GM23248 (cell line): ENCODE measurements around the gene GBF1. TPM values are rescaled to one million over a fixed set of nuclear protein-coding genes. Genes with fewer than 3 reads are reported as not detected.

Source experiments
- DNase-seq: peaks from one replicate; pipeline ENCODE4 v3.0.0-alpha.2; 2015
- H2AFZ ChIP-seq: fragments of 200-600 bp; sonication (generic); 2 replicates; pipeline ENCODE4 v1.6.1; 2016; ENCODE audit warnings: antibody characterized with exemption
- H3F3A ChIP-seq: fragments of 200-600 bp; sonication (generic); 2 replicates; pipeline ENCODE4 v1.6.1; 2016; ENCODE audit warnings: mild to moderate bottlenecking, antibody characterized with exemption, mixed run types; ENCODE audit not compliant: insufficient read depth
- H3K27ac ChIP-seq: fragments of 200-600 bp; sonication (generic); 2 replicates; pipeline ENCODE4 v1.5.1; 2016; ENCODE audit warnings: mild to moderate bottlenecking
- H3K27me3 ChIP-seq: fragments of 200-600 bp; sonication (generic); replicated peaks from 2 replicates; pipeline ENCODE4 v1.6.1; 2016; ENCODE audit warnings: mild to moderate bottlenecking; ENCODE audit not compliant: insufficient read depth
- H3K36me3 ChIP-seq: fragments of 200-600 bp; sonication (generic); 2 replicates; pipeline ENCODE4 v1.6.1; 2016; ENCODE audit warnings: low read depth, mild to moderate bottlenecking
- H3K4me1 ChIP-seq: fragments of 200-600 bp; sonication (generic); 2 replicates; pipeline ENCODE4 v1.6.1; 2016; ENCODE audit warnings: mild to moderate bottlenecking; ENCODE audit not compliant: insufficient read depth
- H3K4me2 ChIP-seq: fragments of 200-600 bp; sonication (generic); one replicate; pipeline ENCODE4 v1.6.1; 2016; ENCODE audit warnings: mild to moderate bottlenecking; ENCODE audit not compliant: unreplicated experiment
- H3K4me3 ChIP-seq: fragments of 200-600 bp; sonication (generic); 2 replicates; pipeline ENCODE4 v1.5.1; 2016; ENCODE audit warnings: mild to moderate bottlenecking
- H3K79me2 ChIP-seq: fragments of 200-600 bp; sonication (generic); 2 replicates; pipeline ENCODE4 v1.6.1; 2016; ENCODE audit warnings: mild to moderate bottlenecking; ENCODE audit not compliant: insufficient read depth
- H3K9ac ChIP-seq: fragments of 200-600 bp; sonication (generic); 2 replicates; pipeline ENCODE4 v1.6.1; 2016; ENCODE audit warnings: mild to moderate bottlenecking
- H3K9me2 ChIP-seq: fragments of 200-600 bp; sonication (generic); 2 replicates; pipeline ENCODE4 v1.6.1; 2016; ENCODE audit warnings: mixed run types, mild to moderate bottlenecking, moderate library complexity; ENCODE audit not compliant: insufficient read depth
- H3K9me3 ChIP-seq: fragments of 200-600 bp; sonication (generic); one replicate; pipeline ENCODE4 v1.6.1; 2017; ENCODE audit warnings: low read depth
- H4K20me1 ChIP-seq: fragments of 200-600 bp; sonication (generic); 2 replicates; pipeline ENCODE4 v1.6.0; 2016; ENCODE audit not compliant: insufficient read depth
- EZH2 ChIP-seq: fragments of 200-600 bp; sonication (generic); IDR thresholded peaks from 2 replicates; pipeline ENCODE4 v1.6.1; 2018; ENCODE audit warnings: antibody characterized with exemption, mild to moderate bottlenecking; ENCODE audit not compliant: insufficient read depth, poor library complexity, severe bottlenecking
- EZH2phosphoT487 ChIP-seq: fragments of 200-600 bp; sonication (generic); IDR thresholded peaks from 2 replicates; pipeline ENCODE4 v1.6.1; 2018; ENCODE audit warnings: antibody characterized with exemption, moderate library complexity, mild to moderate bottlenecking, low read depth; ENCODE audit not compliant: insufficient read depth
- WGBS, 2 experiments: methylation state at CpG; one replicate each; pipeline ENCODE4 v1.1.6; 2015 to 2017; ENCODE audit warnings: low lambda C conversion rate in 2 of 2, low coverage in 1 of 2; ENCODE audit errors: missing lambda C conversion rate in 2 of 2; 5-methylcytosine and 5-hydroxymethylcytosine counted together
- in situ Hi-C: fragments of 300-500 bp; cut with MboI; formaldehyde crosslinking; loops from 2 replicates; pipeline ENCODE4 v1.15.0; 2020
- polyA plus RNA-seq: library from polyadenylated mRNA; unstranded; fragments of >200 nt; fragmentation: Nextera tagmentation; extraction: Ambion mirVana; gene quantifications from 2 replicates; pipeline ENCODE4 v1.2.1, GENCODE V29; 2016
- total RNA-seq: library from RNA; depleted of rRNA; stranded (reverse); fragments of >200 nt; shearing (Covaris generic); gene quantifications from 2 replicates; pipeline ENCODE4 v1.2.3, GENCODE V29; 2014

Gene GBF1
- total and polyA plus RNA-seq, 2 experiments from 2014 or later: 29.8 to 43.9 TPM

- Histone ChIP-seq H4K20me1 (peaks cover 11% of the 10 kb centered on the region), H3K9me2 (no peaks in the 10 kb centered on the region)
Measured at GRCh38 chr10:102284531-102284930, 39.2 kb downstream of the GBF1 start.

DNA sequence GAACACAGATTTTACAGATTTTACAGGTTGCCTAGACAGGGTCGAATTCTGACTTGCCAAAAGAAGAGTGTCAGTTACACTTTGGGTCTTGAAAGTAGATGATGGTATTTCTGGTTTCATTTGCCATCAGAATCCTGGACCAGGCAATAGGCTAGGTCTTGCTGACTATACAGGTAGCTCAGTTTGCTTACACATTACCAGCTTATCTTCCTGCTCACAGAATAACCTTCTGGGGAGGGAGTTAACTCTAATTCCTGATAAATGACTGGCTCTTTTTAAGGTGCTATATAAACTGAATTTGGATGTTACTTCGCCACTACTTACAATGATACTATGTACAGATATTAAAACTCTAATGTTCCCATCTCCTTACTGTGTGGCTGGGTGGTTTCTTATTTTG, 39.8 kb downstream of the GBF1 start:
- H4K20me1 ChIP-seq: peaks cover 13% of the 10 kb centered on the region; the same call in 1 of the 2 replicates
- H3K79me2 ChIP-seq: peaks cover 96% of the 10 kb centered on the region
- no peak overlapping the region for H3K4me2 ChIP-seq
- H3F3A ChIP-seq: peaks cover 10% of the 10 kb centered on the region; the same call in 1 of the 2 replicates
- H3K27me3 ChIP-seq: no peaks in the 10 kb centered on the region
- no peaks in the 10 kb centered on the region for H3K9me3 ChIP-seq
- 0 out of 2 replicates have a peak, but pooled peaks cover 6% of the 10 kb centered on the region for H3K36me3 ChIP-seq
- no peaks in the 10 kb centered on the region for H3K9me2 ChIP-seq
- no peak overlapping the region for H3K9ac ChIP-seq
- H3K4me1 ChIP-seq: peaks cover 12% of the 10 kb centered on the region
- 94 to 98% methylated on average over 2 of the region's 2 CpGs for WGBS, 2 experiments
- TF ChIP-seq EZH2phosphoT487 (no peak), EZH2 (no peak)
- H3K4me3 ChIP-seq: no peak overlapping the region
- H2AFZ ChIP-seq: no peak overlapping the region
- in situ Hi-C loops: no loop called here
- DNase-seq: no peak
- no peak overlapping the region for H3K27ac ChIP-seq

More at GRCh38 chr10:102284531-102284930, 39.2 kb downstream of the GBF1 start:
- no peaks in the 10 kb centered on the region for H3K9me3 ChIP-seq
- H3K4me1 ChIP-seq: peaks cover 12% of the 10 kb centered on the region
- H3F3A ChIP-seq: peaks cover 11% of the 10 kb centered on the region; the same call in 1 of the 2 replicates
- TF ChIP-seq EZH2phosphoT487 (no peak), EZH2 (no peak)
- peaks cover 96% of the 10 kb centered on the region for H3K79me2 ChIP-seq
- H3K9ac ChIP-seq: no peak overlapping the region
- DNase-seq: no peak
- in situ Hi-C loops: no loop called here
- H2AFZ ChIP-seq: no peak overlapping the region
- no peaks in the 10 kb centered on the region for H3K27me3 ChIP-seq
- no peak overlapping the region for H3K4me2 ChIP-seq
- H3K27ac ChIP-seq: no peak overlapping the region
- WGBS, 2 experiments: 92 to 95% methylated on average over 2 of the region's 2 CpGs
- 0 out of 2 replicates have a peak, but pooled peaks cover 6% of the 10 kb centered on the region for H3K36me3 ChIP-seq
- no peak overlapping the region for H3K4me3 ChIP-seq

DNA sequence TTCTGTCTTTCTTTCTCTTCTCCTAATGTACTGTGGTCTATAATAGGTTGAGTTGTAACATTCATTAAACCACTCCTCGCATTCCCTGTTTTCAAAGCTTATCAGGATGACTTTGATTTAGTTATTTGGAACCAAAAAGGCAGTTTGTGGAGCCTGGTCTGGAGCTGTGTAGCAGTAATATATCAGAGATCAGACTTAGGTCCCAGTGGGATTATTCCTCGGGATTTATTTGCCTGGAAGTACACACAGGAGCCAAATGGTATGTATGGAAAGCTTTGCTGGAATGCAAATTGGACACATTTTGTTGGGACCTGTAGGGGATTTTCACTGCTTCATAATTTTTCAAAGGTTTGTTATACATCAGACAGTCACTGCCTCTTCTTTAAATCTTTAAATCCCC, 40.9 kb downstream of the GBF1 start:
- H3K4me2 ChIP-seq: no peak overlapping the region
- DNase-seq: no peak
- H3K27ac ChIP-seq: no peak overlapping the region
- H3K9me3 ChIP-seq: no peaks in the 10 kb centered on the region
- TF ChIP-seq EZH2: no peak
- no peak for TF ChIP-seq EZH2phosphoT487
- H3K9ac ChIP-seq: no peak overlapping the region
- no peak overlapping the region for H3K4me3 ChIP-seq
- peaks cover 96% of the 10 kb centered on the region for H3K79me2 ChIP-seq
- peaks cover 8% of the 10 kb centered on the region for H4K20me1 ChIP-seq
- 0 out of 2 replicates have a peak, but pooled peaks cover 6% of the 10 kb centered on the region for H3K36me3 ChIP-seq
- no peak overlapping the region for H2AFZ ChIP-seq
- in situ Hi-C loops: no loop called here
- no peaks in the 10 kb centered on the region for H3K27me3 ChIP-seq
- 72% methylated on average over 2 of the region's 2 CpGs for WGBS, 2 experiments
- peaks cover 1% of the 10 kb centered on the region for H3K4me1 ChIP-seq
- no peaks in the 10 kb centered on the region for H3F3A ChIP-seq
- H3K9me2 ChIP-seq: no peaks in the 10 kb centered on the region

GRCh38 chr10:102287538-102287937, 42.2 kb downstream of the GBF1 start:
- in situ Hi-C loops: no loop called here
- H3K4me3 ChIP-seq: no peak overlapping the region
- no peak overlapping the region for H3K27ac ChIP-seq
- no peak overlapping the region for H3K4me2 ChIP-seq
- H2AFZ ChIP-seq: no peak overlapping the region
- peaks cover 9% of the 10 kb centered on the region for H4K20me1 ChIP-seq
- H3K79me2 ChIP-seq: peaks cover 97% of the 10 kb centered on the region
- TF ChIP-seq EZH2 (no peak), EZH2phosphoT487 (no peak)
- H3K9me2 ChIP-seq: no peaks in the 10 kb centered on the region
- H3K36me3 ChIP-seq: 0 out of 2 replicates have a peak, but pooled peaks cover 1% of the 10 kb centered on the region
- H3K9me3 ChIP-seq: no peaks in the 10 kb centered on the region
- no peaks in the 10 kb centered on the region for H3F3A ChIP-seq
- H3K27me3 ChIP-seq: no peaks in the 10 kb centered on the region
- DNase-seq: peak; percentile 54
- no peak overlapping the region for H3K9ac ChIP-seq
- H3K4me1 ChIP-seq: no peaks in the 10 kb centered on the region

DNA sequence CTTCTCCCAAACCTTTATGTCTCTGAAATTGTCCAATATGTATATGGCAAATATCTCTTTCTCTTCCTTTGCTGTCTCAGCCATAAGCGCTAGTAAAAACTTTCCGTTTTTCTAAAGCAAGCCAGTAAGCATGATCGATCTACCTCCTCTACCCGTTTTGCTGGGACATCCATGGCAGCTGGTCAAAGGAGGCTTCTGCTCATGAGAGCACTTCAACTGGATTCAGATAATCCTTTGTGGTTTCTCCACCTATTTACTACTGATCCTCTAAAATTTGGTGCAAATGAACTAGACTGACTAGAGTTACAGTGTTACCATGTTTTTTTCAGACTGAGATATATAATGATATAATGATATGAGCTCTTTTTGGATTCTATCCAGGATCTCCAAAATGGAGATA, 42.7 kb downstream of the GBF1 start:
- no peaks in the 10 kb centered on the region for H3K9me2 ChIP-seq
- no peaks in the 10 kb centered on the region for H3K36me3 ChIP-seq
- no peaks in the 10 kb centered on the region for H3K4me1 ChIP-seq
- no peaks in the 10 kb centered on the region for H3F3A ChIP-seq
- no peak overlapping the region for H2AFZ ChIP-seq
- in situ Hi-C loops: no loop called here
- no peak overlapping the region for H3K4me2 ChIP-seq
- no peak overlapping the region for H3K4me3 ChIP-seq
- TF ChIP-seq EZH2phosphoT487 (no peak), EZH2 (no peak)
- no peak overlapping the region for H3K27ac ChIP-seq
- H3K27me3 ChIP-seq: no peaks in the 10 kb centered on the region
- H3K79me2 ChIP-seq: peaks cover 97% of the 10 kb centered on the region
- peaks cover 9% of the 10 kb centered on the region for H4K20me1 ChIP-seq
- WGBS, 2 experiments: 66 to 72% methylated on average over 4 of the region's 4 CpGs
- no peaks in the 10 kb centered on the region for H3K9me3 ChIP-seq
- H3K9ac ChIP-seq: no peak overlapping the region
- DNase-seq: no peak
